CD4-positive, alpha-beta T cell treated with Interleukin-21 for 1 hour (primary cell): Measurements from ENCODE around the gene SAPCD2.

Source experiments
- DNase-seq: peaks from one replicate; pipeline ENCODE4 v3.0.0-alpha.2; 2020

Gene SAPCD2

DNA sequence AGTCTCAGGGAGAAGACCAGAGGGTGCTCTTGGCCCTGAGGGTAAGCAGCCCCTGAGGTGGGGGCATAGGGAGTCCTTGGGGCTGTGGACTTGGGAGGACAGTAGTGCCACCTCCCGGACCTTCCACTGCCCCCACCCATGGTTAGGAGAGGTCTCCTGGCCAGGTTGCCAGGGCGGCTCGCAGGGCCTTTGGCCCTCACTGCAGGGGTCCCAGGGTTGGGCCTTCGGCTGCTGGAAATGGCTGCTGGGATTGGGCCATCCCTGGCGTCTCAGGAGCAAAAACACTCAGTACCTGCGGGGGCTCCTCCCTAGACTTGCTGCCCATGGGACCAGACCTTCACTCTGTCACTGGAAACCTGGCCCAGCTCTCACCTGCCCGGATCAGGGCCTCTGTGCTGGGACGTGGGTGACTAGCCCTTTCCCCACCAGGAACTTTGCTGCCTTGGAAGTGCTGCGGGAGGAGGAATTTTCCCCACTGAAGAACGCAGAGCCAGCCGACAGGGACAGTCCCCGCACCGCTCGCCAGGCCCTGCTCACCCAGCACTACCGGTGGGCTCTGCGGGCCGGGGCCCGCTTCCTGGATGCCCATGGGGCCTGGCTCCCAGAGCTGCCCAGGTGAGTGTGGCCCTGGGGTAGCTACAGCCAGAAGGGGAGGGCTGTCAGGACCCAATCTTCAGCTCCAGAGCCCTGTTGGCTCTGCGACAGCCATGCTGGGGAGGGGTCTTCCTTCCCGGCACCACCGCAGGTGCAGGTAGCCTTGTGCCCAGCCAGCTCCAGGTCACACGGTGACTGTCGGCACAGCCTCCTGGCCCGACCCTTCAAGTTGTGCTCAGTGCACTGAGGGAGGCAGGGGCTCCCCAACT, 10.1 kb upstream of the SAPCD2 start:
- DNase-seq, result no peak

DNA sequence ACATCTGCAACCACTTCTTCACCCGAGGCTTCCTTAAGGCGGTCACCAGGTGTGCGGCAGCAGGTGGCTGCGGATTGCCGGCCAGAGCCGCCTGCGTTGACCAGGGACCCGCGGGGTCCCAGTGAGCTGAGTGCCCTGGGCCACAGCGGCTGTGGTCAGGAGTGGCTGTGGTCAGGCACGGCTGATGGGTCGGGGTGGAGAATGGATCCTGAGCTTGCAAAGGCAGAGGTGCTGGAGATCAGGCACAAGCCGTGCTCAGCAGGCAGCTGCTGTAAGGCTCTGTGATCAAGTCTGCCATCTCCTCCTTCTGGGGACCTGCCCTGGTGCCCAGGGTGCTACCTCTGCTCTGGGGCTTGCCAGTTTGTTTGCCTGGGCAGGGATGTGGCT, 9.0 kb upstream of the SAPCD2 start:
- DNase-seq, result no peak

DNA sequence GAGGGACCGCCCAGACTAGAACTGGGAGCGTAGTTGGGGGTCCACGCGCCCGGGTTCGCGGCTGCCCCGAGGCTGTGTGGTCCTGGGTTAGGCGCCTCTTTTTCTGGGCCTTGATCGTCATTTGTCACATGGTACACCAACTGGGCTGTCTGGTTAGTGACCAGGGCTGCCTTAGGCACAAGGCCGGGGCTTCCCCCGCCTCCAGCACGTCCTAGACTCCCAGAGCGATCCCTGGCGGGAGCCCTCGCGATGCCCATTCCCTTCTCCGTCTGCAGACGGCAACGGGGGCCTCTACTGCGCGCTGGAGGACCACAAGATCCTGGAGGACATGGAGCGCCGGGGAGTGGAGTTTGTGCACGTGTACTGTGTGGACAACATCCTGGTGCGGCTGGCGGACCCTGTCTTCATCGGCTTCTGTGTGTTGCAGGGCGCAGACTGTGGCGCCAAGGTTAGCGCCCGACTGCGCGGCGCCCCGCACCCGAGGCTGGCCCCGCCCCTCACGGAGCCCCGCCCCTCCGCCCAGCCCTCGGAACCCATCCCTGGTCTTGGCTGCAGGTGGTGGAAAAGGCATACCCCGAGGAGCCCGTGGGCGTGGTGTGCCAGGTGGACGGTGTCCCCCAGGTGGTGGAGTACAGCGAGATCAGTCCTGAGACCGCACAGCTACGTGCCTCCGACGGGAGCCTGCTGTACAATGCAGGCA, 8.5 kb upstream of the SAPCD2 start:
- no peak for DNase-seq

DNA sequence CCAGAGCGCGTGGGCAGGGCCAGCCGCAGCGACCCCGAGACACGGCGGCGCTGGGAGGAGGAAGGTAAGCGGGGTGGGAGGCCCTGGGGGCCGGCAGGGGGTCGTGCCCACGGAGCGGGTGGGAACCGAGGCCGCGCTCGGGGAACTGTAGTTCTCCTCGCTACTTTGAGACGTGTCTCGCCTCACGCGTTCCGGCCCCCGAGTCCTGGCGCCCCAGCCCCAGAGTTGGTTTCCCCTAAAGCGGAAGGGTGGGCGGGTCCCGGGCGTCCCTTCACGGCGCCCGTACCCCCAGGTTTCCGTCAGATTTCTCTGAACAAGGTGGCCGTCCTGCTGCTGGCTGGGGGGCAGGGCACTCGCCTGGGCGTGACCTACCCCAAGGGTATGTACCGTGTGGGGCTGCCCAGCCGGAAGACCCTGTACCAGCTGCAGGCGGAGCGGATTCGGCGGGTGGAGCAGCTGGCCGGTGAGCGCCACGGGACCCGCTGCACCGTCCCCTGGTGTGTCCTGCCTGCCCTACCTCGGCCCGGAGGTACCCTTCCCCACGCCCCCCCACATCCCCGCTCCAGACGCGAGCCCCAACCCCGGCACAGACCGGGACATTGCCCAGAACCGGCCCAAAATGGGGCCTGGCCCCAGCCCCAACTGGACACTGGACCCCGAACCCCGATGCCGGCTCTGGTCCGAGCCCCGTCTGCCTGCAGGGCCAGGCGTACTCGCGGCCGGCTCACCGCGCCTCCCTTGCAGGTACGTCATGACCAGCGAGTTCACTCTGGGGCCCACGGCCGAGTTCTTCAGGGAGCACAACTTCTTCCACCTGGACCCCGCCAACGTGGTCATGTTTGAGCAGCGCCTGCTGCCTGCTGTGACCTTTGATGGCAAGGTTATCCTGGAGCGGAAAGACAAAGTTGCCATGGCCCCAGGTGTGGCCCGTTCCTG, 7.7 kb upstream of the SAPCD2 start:
- DNase-seq, result peak; percentile 55

DNA sequence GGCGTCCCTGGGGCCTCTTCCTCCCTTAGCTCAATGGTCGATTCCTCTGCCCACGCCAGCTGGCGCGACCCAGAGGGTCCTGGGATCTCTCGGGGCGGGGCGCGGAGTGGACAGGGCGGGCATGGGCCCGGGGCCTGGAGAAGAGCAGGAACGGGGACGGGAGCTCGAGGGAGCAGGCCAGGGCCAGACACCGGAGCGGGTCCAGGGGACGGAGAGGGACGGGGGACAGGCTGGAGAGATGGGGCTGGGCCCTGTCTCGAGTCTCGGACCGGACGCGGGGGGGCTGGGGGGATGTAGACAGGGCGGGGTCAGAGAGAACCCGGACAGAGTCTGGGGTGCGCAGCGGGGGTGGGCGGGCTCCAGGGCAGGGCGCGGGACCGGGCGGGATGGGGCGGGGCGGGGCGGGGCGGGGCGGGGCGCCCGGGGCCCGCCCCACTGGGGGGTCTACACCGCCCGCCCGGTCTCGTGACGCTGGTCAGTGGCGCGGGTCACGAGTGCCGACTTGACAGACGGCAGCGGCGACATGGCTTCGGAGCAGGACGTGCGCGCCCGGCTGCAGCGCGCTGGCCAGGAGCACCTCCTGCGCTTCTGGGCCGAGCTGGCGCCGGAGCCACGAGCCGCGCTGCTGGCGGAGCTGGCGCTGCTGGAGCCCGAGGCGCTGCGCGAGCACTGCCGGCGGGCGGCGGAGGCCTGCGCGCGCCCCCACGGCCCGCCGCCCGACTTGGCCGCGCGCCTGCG, 6.8 kb upstream of the SAPCD2 start, which contains the start of gene UAP1L1:
Gene UAP1L1, plus strand, starts transcription at position 508 of the 738 bp plus-strand sequence. Its CDS starts 16 bp downstream, at position 524.
- DNase-seq, result peak; percentile 69

DNA sequence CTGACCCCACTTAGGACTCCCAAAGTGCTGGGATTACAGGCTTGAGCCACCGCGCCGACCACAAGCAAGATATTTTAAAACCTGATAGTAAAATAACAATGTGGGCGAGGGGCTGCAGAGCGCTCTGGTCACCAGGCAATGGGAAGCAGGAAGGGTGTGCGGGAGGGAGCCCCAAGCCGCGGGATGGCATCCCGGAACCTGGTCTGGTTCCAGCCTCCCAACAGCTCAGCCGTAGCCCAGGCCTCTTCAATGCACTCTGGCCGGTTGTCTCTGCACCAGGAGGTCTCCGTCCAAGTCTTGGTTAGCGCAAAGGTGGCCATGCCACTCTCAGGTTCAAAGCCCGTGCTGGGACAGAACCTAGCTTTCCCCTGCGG, 6.3 kb upstream of the SAPCD2 start:
- no peak for DNase-seq

DNA sequence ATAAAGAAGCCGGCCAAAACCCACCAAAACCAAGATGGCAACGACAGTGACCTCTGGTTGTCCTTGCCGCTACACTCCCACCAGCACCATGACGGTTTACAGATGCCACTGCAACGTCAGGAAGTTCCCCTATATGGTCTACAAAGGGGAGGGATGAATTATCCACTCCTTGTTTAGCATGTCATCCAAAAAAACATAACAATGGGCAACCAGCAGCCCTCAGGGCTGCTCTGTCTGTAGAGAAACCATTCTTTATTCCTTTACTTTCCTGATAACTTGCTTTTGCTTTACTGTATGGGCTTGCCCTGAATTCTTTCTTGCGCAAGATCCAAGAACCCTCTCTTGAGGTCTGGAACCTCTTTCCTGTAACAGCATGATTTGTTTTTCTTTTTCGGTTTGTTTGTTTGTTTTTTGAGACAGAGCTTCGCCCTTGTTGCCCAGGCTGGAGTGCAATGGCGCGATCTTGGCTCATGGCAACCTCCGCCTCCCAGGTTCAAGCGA, 5.0 kb upstream of the SAPCD2 start:
- no peak for DNase-seq

DNA sequence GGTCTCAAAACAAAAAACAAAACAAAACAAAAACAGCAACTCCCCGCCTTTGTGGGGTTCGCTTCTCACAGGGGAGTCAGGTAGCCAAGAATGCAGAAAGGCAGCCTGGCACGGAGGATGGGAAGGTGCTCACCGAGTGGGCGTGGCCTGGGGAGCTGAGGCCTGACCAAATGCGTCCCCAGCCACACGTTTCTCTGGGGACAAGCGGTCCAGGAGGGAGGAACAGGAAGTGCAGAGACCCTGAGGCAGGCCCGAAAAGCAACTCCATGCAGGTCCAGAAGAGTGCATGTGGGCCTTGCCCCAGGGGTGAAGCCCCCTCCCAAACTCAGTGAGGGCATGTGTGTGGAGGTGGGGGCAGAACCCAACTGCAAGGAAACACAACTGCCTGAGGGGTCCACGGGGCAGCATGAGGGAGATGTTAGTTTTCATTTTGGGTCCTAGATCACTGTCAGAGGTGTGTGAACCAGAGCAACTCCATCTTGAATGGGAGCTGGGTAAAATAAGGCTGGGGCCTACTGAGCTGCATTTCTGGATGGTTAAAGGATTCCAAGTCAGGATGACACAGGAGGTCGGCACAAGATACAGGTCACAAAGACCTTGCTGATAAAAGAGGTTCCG, 4.4 kb upstream of the SAPCD2 start:
- no peak for DNase-seq

DNA sequence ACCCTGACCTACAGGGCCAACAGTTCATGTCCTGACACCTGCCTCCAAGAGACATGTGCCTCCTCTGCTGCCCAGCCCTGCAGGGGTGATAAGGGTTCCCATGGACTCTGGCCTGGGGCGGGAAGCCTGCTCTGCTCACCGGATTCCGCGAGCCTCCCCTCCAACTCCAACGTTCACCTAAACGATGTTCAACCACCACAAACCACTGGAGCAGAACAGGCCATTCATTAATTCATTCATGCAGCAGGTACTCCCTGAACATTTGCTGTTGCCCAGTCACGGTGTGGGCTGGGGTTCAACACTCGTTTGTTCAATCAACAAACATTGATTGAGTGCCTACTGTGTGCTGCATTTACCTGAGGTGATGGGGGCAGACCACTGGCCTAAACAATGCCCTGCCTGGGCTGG, 3.6 kb upstream of the SAPCD2 start:
- no peak for DNase-seq

DNA sequence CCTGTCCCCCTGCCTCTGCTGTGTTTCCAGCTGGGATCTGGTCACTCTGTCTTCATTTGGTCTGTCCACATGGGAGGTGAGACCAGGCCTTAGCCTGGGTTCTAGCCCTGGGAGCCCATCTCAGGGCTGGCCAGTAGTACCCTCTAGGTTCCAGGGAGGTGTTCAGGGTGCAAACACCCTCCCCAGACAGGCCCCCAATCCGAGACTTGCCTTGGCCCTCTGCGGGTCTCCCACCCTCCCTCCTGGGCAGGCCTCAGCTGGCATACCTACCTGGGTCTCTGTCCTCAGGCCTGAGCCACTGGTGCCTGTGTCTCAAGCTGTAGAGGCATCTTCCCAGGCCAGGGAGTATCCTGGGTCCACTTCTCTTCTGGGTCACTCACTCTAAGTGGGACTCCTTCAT, 925 bp upstream of the SAPCD2 start:
- no peak for DNase-seq

DNA sequence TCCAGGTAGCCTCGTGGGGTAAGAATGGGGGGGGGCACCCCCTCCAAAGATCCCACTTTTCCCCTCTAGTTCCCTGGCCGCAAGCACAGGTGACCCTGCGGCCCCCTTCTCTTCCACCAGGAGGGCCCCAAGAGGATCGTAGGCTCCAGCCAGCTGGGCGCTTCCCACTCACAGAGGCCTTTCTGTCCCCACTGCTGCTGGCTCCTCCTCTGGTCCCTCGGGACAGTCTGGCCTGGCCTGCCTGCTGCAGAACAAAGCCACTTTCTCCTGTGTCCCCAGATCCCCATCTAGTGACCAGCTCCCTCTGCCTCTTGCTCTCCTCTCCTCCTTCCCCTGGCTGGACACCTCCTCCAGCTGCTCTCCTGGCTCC, 534 bp upstream of the SAPCD2 start:
- no peak for DNase-seq

DNA sequence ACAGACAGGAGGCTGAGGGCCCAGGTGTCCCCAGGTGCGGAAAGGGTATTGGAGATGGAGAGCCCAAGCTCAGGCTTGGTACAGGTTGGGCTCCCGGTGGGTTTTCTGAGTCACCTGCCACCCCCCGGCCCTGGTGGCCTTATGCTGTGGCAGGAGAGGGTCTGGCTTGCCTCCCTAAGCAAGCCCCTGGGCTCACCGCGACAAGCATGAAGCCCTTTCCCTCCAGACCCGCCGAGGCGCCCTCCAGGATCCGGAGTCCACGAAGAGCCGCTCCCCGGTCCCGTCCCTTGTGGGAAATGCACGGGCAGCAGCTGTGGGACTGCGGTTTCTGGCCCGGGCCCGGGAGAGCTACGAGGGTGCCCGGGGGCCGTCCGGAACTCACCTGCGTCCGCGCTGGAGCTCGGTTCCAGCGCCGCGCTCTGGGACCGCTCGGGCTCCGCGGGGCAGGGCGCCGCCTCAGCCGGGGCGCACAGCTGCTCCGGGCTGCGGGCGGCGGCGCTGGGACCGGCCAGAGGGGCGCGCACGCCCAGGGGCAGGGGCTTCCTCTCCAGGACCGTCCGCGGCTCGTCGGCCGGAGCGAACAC, 757 bp downstream of the SAPCD2 start:
- no peak for DNase-seq

DNA sequence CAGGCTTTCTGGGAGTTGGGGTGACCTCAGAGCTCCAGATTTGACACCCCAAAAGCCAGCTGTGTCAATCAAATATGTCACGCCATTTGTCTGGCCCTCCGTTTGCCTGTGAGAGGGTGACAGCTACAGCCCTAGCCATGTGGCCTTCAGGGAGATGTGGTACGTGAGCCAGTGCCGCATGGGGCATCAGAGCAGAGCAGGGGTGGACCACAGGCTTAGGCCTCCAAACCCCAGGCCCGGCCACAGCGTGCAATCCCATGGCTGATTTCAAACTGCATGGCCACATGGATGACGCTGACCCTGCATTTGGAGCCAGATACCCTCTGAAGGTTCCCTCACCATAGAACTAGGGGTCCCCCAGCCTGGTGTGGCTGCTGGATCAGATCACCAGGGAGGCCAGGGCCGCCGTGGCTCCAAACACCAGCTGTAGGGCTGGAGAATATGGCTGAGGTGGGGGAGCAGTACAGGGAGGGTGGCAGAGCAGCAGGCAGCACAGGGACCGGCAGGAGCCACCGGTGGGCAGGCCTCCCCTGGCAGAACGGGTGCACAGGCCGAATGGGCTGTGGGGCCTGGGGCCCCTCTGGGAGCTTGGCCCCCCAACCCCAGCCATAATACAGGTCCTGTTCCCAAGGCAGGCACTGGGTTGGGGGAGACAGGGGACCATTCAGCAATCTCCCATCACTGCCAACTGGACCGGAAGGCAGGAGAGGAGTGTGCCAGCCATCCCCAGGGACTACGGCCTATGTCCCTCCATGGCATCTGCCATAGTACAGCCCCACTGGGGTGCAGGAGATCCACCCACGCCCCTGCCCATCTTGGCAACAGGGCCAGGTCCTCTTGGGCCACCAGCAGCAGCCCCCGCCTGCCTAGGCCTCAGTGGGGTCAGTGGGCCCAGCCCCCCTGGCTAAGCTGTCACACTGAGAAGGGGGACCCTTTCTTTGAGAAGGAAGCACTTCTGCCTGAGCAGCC, 1.5 kb downstream of the SAPCD2 start:
- DNase-seq, result no peak

DNA sequence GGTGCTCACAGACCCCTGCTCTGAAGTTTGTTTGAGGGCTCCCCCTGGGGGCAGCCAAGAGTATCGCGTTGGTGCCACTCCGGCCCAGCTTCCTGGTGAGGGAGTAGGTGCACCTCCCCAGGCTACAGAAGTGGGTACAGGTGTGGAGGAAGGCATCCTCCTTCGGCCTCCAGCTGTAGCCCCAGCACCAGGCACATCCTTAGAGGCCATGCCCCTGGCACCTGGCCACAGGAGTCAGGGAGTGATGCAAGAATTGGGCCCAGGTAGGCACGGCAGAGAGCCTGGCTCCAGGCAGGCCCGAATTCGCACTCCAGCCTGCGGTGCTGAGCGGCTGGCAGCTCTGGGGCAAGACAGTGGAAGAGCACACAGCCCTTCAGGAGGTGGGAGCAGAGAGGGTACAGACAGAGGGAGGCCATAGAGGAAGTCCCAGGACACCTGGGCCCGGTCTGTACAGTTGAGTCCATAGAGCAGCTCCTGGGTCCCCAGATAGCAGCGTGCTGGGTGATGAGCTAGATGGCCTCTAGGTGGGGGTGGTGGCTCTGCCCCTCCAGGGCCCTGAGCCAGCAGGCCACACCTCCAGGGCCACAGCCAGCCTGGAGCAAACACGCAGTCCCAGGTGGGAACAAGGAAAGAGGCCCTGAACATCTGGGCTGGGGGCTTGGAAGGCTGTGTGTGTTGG, 2.4 kb downstream of the SAPCD2 start:
- DNase-seq, result peak; percentile 92

DNA sequence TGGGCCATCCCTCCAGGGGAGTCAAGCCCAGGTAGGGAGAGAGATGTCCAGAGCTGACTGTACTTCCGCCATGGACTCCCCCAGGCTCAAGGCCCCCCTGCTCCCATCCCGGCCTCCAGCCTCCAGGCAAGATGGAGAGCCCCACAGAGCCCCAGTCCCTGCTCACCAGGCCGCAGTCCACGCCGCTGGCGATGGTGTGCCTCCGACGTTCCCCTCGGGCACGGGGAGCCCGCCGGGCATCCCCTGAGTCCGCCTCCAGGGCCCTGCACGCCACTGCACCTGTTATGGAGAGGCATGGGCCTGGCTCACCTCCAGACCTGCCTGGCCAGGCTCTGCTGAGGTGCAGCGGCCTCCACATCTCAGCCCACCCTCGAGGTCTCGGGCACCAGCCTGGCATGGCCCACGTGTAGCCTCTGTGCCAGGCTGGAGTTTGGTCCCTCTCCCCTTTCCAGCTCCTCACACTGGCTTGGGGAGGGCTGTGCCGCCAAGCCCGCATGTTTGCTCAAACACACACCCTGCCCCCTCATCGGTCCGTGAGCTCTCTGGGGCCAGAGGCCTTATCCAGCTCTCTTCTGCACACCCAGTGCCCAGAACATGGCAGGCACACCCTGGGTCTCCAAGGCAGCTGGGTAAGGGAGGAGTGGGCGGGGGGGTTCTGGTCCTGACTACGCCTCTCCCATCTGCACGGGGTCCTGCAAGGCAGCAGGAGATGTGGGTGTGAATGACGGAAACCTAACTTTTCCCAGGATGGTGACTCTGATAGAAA, 4.1 kb downstream of the SAPCD2 start:
- no peak for DNase-seq

DNA sequence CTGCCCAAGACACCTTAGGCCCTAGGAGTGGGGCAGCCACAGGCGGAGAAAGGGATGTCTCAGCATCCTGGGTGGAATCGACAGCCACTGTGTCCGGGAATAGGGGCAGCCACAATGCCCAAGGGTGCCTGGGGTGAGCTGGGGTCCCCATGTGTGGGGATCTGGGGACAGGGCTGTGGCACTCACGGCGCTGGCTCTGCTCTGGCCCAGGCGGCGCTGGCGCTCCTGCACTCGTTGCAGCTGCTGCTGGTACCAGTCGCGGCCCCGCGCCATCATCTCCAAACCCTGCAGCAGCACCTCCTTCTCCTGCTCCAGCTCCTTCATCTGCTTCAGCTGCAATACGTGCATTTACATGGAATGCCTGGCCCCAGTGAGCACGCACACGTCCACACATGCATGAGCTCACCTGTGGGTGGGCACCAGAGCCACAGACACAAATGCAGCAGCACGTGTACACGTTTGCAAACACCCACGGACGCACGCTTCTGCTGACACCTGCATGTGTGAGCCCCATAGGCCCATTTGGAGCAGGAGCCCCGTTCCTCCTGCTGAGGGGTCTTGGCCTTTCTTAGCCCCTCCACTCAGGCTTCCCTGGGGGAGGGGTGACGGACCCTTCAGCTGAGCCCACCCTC, 4.9 kb downstream of the SAPCD2 start:
- DNase-seq, result no peak

DNA sequence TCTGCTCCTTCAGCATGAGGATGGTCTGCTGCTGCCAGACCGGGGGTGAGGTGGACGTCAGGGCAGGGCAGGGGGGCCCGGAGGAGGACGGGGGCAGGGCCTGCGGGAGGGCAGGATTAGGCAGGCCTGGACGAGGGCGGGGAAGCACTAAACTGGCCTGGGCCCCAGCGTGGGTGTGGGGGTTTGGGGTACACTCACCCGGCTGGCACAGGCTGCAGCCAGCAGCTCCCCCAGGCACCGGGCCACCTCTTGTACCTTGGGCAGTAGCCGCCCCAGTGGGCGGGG, 5.5 kb downstream of the SAPCD2 start:
- no peak for DNase-seq

DNA sequence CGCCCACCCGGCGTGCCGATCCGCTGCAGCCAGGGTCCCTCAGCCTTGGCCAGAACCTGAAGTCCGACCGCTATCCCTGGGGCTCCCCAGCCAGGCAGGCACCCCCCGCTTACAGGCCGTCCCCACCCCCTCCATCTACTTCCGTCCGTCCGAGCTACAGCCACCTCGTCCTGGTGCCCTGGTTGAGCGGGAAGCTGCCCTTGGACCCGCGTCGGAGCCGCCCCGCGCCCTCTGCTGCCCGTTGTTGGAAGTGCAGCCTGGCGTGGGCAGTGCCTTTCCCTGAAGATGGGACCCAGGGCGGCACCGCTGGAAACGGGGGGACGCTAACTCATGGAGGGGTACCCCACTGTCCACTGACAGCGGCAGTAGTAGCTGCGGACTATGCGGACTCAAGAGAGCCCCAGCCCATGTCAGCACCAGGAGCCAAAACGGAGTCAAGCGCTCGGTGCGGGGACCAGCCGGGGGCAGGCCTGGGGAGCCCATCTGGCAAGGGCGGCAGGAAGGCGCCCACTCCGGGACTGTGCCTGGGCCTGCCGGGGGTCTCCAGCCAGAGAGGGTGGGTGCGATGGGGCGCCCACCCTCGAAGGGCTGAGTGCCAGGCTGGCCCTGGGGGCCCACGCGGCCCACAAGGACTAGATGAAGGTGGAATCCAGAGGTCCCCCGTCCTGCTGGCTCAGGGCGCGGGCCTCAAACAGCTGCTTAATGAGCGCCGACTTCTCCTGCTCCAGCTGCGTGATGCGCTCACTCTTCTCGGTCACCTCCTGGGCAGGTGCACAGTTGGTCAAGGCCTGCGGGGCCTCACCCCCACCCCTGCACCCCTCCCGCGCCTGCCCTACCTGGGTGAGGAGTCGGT, 6.1 kb downstream of the SAPCD2 start:
- peak; percentile 58 for DNase-seq
